SU-DHL-6 (cell line): ENCODE results near the gene NRP2.

Experiments used
- H2AFZ ChIP-seq: fragments of 200-600 bp; sonication (generic); 2 replicates; pipeline ENCODE4 v1.6.1; 2014; ENCODE audit warnings: low read depth, mild to moderate bottlenecking, moderate library complexity, mixed read lengths, antibody characterized with exemption, low read length; ENCODE audit not compliant: severe bottlenecking
- H3F3A ChIP-seq: fragments of 200-600 bp; shearing (Covaris generic); 2 replicates; pipeline ENCODE4 v1.6.0; 2016; ENCODE audit warnings: antibody characterized with exemption, mild to moderate bottlenecking; ENCODE audit not compliant: insufficient read depth
- H3K27ac ChIP-seq: fragments of 200-600 bp; sonication (generic); 2 replicates; pipeline ENCODE4 v1.5.1; 2016; ENCODE audit warnings: low read depth, mild to moderate bottlenecking, low read length, moderate library complexity, mixed read lengths
- H3K27me3 ChIP-seq: fragments of 200-600 bp; sonication (generic), shearing (Covaris generic); 2 replicates; pipeline ENCODE4 v1.6.0; 2014; ENCODE audit warnings: mild to moderate bottlenecking, low read length
- H3K36me3 ChIP-seq: fragments of 200-600 bp; sonication (generic); 2 replicates; pipeline ENCODE4 v1.6.1; 2014; ENCODE audit warnings: mild to moderate bottlenecking, low read length, mixed read lengths
- H3K4me2 ChIP-seq: fragments of 300-600, 200-600 bp; shearing (Covaris generic), sonication (generic); 2 replicates; pipeline ENCODE4 v1.6.0; 2014; ENCODE audit warnings: low read length, low read depth, mild to moderate bottlenecking; ENCODE audit not compliant: poor library complexity, severe bottlenecking
- H3K4me3 ChIP-seq: fragments of 200-600 bp; sonication (generic); 2 replicates; pipeline ENCODE4 v1.5.1; 2014; ENCODE audit warnings: antibody characterized with exemption, low read length, mild to moderate bottlenecking, mixed read lengths; ENCODE audit not compliant: insufficient read depth, poor library complexity, severe bottlenecking
- H3K79me2 ChIP-seq: fragments of 200-600 bp; sonication (generic); 2 replicates; pipeline ENCODE4 v1.6.1; 2014; ENCODE audit warnings: mild to moderate bottlenecking, low read length, moderate library complexity; ENCODE audit not compliant: insufficient read depth
- H3K9ac ChIP-seq: fragments of 200-600 bp; sonication (generic); 2 replicates; pipeline ENCODE4 v1.7.0; 2014; ENCODE audit warnings: mild to moderate bottlenecking, low read length
- H3K9me2 ChIP-seq: fragments of 200-600 bp; sonication (generic); replicated peaks from 2 replicates; pipeline ENCODE4 v1.6.1; 2014; ENCODE audit warnings: low read length; ENCODE audit not compliant: insufficient read depth
- H3K9me3 ChIP-seq: fragments of 200-600 bp; sonication (generic); 2 replicates; pipeline ENCODE4 v1.6.1; 2014; ENCODE audit warnings: low read length, mixed read lengths; ENCODE audit not compliant: insufficient read depth
- H4K20me1 ChIP-seq: fragments of 200-600 bp; sonication (generic); 2 replicates; pipeline ENCODE4 v1.6.1; 2014; ENCODE audit warnings: low read depth, mild to moderate bottlenecking, antibody characterized with exemption, low read length, moderate library complexity, mixed read lengths
- EZH2phosphoT487 ChIP-seq: fragments of 200-600 bp; sonication (generic), shearing (Covaris generic); conservative IDR thresholded peaks from 2 replicates; pipeline ENCODE4 v1.6.1; 2018; ENCODE audit warnings: mild to moderate bottlenecking, antibody characterized with exemption, low read length, moderate library complexity, mixed read lengths
- TF ChIP-seq, protein P1 (sequence below): fragments of 200-600 bp; sonication (generic); IDR thresholded peaks from one replicate; pipeline ENCODE4 v1.5.1; 2017; ENCODE audit warnings: antibody characterized with exemption, mild to moderate bottlenecking, low read length, moderate library complexity; ENCODE audit not compliant: insufficient read depth, poor library complexity, severe bottlenecking

NRP2 gene

DNA sequence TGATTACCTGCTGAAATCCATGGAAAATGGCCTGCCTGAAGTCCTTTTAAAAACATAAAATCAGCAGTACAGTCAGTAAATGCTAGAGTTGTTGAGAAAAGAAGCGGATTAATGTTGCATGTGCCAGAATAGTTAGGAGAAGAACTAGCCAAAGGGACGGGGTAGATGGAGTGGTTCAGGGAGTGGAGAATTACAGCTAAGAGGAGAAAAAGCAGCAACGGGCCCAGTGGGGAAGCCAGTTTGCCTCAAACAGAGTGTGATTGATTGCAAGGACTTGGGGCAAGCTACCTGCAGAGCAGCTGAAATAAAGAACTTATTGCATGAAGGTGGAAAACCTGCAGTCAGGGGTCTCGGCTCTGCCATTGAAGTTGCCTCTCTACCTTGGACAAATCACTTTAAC, 79.1 kb downstream of the NRP2 start:
- Histone ChIP-seq H3K36me3 (no peaks in the 10 kb centered on the region), H3K27ac (no peak overlapping the region), H3F3A (no peaks in the 10 kb centered on the region), H3K9me2 (no peaks in the 10 kb centered on the region), H3K27me3 (no peaks in the 10 kb centered on the region), H3K4me3 (no peak overlapping the region), H3K79me2 (no peaks in the 10 kb centered on the region), H4K20me1 (no peaks in the 10 kb centered on the region), H3K4me2 (no peak overlapping the region), H2AFZ (no peak overlapping the region), H3K9me3 (no peaks in the 10 kb centered on the region), H3K9ac (no peak overlapping the region)
- TF ChIP-seq, protein P1, sequence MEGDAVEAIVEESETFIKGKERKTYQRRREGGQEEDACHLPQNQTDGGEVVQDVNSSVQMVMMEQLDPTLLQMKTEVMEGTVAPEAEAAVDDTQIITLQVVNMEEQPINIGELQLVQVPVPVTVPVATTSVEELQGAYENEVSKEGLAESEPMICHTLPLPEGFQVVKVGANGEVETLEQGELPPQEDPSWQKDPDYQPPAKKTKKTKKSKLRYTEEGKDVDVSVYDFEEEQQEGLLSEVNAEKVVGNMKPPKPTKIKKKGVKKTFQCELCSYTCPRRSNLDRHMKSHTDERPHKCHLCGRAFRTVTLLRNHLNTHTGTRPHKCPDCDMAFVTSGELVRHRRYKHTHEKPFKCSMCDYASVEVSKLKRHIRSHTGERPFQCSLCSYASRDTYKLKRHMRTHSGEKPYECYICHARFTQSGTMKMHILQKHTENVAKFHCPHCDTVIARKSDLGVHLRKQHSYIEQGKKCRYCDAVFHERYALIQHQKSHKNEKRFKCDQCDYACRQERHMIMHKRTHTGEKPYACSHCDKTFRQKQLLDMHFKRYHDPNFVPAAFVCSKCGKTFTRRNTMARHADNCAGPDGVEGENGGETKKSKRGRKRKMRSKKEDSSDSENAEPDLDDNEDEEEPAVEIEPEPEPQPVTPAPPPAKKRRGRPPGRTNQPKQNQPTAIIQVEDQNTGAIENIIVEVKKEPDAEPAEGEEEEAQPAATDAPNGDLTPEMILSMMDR: no peak
- no peak for TF ChIP-seq EZH2phosphoT487

DNA sequence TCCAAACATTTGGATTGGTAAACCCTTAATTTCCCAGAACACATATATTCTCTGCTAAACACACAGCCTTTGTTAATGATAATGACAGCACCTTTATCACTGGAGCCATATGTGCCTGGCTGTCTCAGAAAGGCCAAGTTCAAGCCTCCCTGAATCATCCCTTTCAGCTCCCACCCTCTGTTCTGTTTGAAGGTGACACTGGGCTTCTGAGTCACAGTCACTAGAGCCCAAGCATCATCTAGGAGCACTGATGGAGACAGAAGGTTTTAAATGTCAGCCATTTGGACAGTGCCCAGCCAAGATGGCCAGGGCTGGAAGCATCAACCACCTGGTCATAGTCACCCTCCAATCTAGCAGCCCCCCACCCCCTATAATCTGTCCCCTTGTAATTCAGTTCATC, 80.6 kb downstream of the NRP2 start:
- Histone ChIP-seq H3K4me2 (no peak overlapping the region), H3K79me2 (no peaks in the 10 kb centered on the region), H3K27me3 (no peaks in the 10 kb centered on the region), H3K9me3 (no peaks in the 10 kb centered on the region), H3K36me3 (no peaks in the 10 kb centered on the region), H3K27ac (no peak overlapping the region), H2AFZ (no peak overlapping the region), H3K9me2 (no peaks in the 10 kb centered on the region), H4K20me1 (no peaks in the 10 kb centered on the region), H3K9ac (no peak overlapping the region), H3K4me3 (no peak overlapping the region), H3F3A (no peaks in the 10 kb centered on the region)
- no peak for TF ChIP-seq EZH2phosphoT487
- TF ChIP-seq, protein P1: no peak

DNA sequence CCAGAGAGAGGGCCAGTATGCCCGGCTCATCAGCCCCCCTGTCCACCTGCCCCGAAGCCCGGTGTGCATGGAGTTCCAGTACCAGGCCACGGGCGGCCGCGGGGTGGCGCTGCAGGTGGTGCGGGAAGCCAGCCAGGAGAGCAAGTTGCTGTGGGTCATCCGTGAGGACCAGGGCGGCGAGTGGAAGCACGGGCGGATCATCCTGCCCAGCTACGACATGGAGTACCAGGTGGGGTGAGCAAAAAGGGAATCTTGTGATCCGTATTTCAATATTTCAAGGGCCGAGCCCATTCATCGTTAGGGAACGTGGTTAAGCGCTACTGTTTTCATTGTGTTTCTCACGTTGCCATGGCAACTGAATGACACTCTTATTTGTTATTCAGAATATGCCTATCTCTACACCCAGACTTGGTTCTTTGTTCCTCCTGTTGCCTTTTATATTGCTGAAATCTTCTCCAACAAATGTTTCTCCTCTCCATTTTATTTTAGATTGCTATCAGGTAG, 81.5 kb downstream of the NRP2 start:
- no peak overlapping the region for H3K9ac ChIP-seq
- H3K27ac ChIP-seq: no peak overlapping the region
- H3K36me3 ChIP-seq: no peaks in the 10 kb centered on the region
- no peak overlapping the region for H3K4me3 ChIP-seq
- no peaks in the 10 kb centered on the region for H4K20me1 ChIP-seq
- H3K4me2 ChIP-seq: no peak overlapping the region
- no peaks in the 10 kb centered on the region for H3K27me3 ChIP-seq
- no peak overlapping the region for H2AFZ ChIP-seq
- H3F3A ChIP-seq: no peaks in the 10 kb centered on the region
- no peaks in the 10 kb centered on the region for H3K79me2 ChIP-seq
- H3K9me2 ChIP-seq: no peaks in the 10 kb centered on the region
- no peaks in the 10 kb centered on the region for H3K9me3 ChIP-seq
- TF ChIP-seq EZH2phosphoT487: no peak

DNA sequence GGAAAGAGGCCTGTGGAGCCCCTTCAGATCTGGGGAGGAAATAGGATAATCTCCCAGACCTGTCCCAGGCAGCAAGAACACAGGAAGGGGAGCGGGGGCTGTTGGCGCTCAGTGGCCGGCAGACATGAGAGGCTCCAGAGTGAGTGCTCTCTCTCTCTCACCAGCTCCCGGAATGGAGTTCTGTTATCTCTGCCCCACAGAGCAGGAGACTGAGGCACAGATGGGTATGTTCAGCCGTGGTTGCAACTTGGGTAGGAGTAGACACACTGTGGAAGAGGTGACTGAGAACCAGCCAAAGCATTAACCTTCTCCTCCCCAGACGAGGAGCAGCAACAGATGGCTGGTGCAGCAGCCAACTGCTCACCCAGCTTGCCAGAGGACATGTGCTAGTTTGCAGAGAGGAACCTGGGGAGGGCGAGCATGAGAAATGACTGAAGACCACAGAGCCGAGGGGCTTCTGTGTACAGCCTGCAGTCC, 82.0 kb downstream of the NRP2 start:
- H3K9me2 ChIP-seq: no peaks in the 10 kb centered on the region
- no peaks in the 10 kb centered on the region for H4K20me1 ChIP-seq
- H2AFZ ChIP-seq: no peak overlapping the region
- no peak overlapping the region for H3K4me2 ChIP-seq
- TF ChIP-seq, protein P1: no peak
- no peak for TF ChIP-seq EZH2phosphoT487
- no peak overlapping the region for H3K9ac ChIP-seq
- H3K79me2 ChIP-seq: no peaks in the 10 kb centered on the region
- H3K36me3 ChIP-seq: no peaks in the 10 kb centered on the region
- no peaks in the 10 kb centered on the region for H3F3A ChIP-seq
- no peak overlapping the region for H3K4me3 ChIP-seq
- no peak overlapping the region for H3K27ac ChIP-seq
- no peaks in the 10 kb centered on the region for H3K9me3 ChIP-seq
- H3K27me3 ChIP-seq: no peaks in the 10 kb centered on the region
